Neural progenitor cell (in vitro differentiated cells): ENCODE measurements around the gene MACROD2.

Source experiments
- CTCF ChIP-seq: fragments of 200-600 bp; sonication (generic); IDR thresholded peaks from 2 replicates; pipeline ENCODE4 v1.5.1; 2017; ENCODE audit warnings: antibody characterized with exemption, mild to moderate bottlenecking
- EZH2 ChIP-seq: fragments of 200-600 bp; sonication (generic); IDR thresholded peaks from 2 replicates; pipeline ENCODE4 v1.6.1; 2017; ENCODE audit warnings: antibody characterized with exemption, mild to moderate bottlenecking, moderate library complexity
- EZH2phosphoT487 ChIP-seq: fragments of 200-600 bp; sonication (generic); IDR thresholded peaks from 2 replicates; pipeline ENCODE4 v1.6.1; 2017; ENCODE audit warnings: antibody characterized with exemption

GRCh38 chr20:14489544-14489943, 494.2 kb downstream of the MACROD2 start:
- TF ChIP-seq CTCF, result no peak
- TF ChIP-seq EZH2, result no peak
- no peak for TF ChIP-seq EZH2phosphoT487
